BLaER1 treated with 17β-estradiol and CSF1 and Interleukin-3, amounts not matched to agents 10 nM and 100 nM (cell line): ENCODE measurements around the gene GRB14.
"Not testable (repeated sequence)": the region's sequence is repeated elsewhere in the genome, so short reads cannot be mapped to it uniquely, and the experiment has no call there.

Experiments
- H3K27ac ChIP-seq, 11 experiments: shearing (Covaris generic); formaldehyde crosslinking; 2 replicates each; pipeline ENCODE4 v1.8.1; 2022
- H3K27me3 ChIP-seq, 11 experiments: shearing (Covaris generic); formaldehyde crosslinking; 2 replicates each; pipeline ENCODE4 v1.8.1; 2022
- H3K36me3 ChIP-seq, 11 experiments: shearing (Covaris generic); formaldehyde crosslinking; 2 replicates each; pipeline ENCODE4 v1.8.1; 2022
- H3K4me1 ChIP-seq, 10 experiments: shearing (Covaris generic); formaldehyde crosslinking; 2 replicates each; pipeline ENCODE4 v1.8.1; 2022
- H3K4me2 ChIP-seq, 11 experiments: shearing (Covaris generic); formaldehyde crosslinking; 2 replicates each; pipeline ENCODE4 v1.8.1; 2022
- H3K4me3 ChIP-seq, 10 experiments: shearing (Covaris generic); formaldehyde crosslinking; 2 replicates each; pipeline ENCODE4 v1.8.1; 2022
- H3K9ac ChIP-seq, 11 experiments: shearing (Covaris generic); formaldehyde crosslinking; 2 replicates each; pipeline ENCODE4 v1.8.1; 2022
- H3K9me3 ChIP-seq, 11 experiments: shearing (Covaris generic); formaldehyde crosslinking; replicated peaks in 1 of 11; 2 replicates each; pipeline ENCODE4 v1.8.1; 2022
- H4K20me1 ChIP-seq, 11 experiments: shearing (Covaris generic); formaldehyde crosslinking; 2 replicates each; pipeline ENCODE4 v1.8.1; 2022
- Cebpa-rat ChIP-seq, 11 experiments: shearing (Covaris generic); IDR thresholded peaks; 2 replicates each; pipeline ENCODE4 v1.8.1; 2022

Gene GRB14

GRCh38 chr2:164655336-164655735, 34.1 kb upstream of the GRB14 start:
- Histone ChIP-seq H3K4me3 (no peak overlapping the region), H3K4me2 (no peak overlapping the region), H3K9me3 (peaks cover 5 to 18% (median 10%) of the 10 kb centered on the region in 11 experiments; a peak in 14 of 22 replicates), H3K9ac (no peak overlapping the region), H4K20me1 (no peaks in the 10 kb centered on the region), H3K27ac (no peak overlapping the region), H3K36me3 (no peaks in the 10 kb centered on the region), H3K27me3 (no peaks in the 10 kb centered on the region), H3K4me1 (no peaks in the 10 kb centered on the region)
- TF ChIP-seq Cebpa-rat (IDR thresholded peaks at IDR 0.05) = no peak

DNA sequence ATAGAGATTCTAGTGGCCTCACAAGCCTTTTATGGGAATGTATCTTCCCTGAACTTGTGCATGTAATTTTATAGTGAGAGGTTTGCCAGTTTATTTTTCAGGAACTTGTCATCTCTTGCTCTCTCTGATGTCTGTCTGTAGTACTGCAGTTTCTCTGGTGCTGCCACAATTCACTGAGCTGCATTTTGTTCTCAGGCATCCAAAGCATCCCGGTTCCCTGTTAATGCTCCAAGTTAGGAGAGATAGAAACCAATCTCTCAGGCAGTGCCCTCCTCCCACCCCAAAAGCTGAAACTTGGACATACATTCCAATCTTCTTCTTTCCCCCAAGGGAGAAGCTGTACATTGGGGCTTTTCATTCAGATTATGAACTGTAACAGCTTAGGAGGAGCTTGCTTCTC, 30.1 kb upstream of the GRB14 start:
- no peak overlapping the region for H3K4me3 ChIP-seq
- no peak overlapping the region for H3K27ac ChIP-seq
- H3K4me2 ChIP-seq = no peak overlapping the region
- no peak overlapping the region for H3K9ac ChIP-seq
- H3K4me1 ChIP-seq = no peaks in the 10 kb centered on the region
- no peak for TF ChIP-seq Cebpa-rat (IDR thresholded peaks at IDR 0.05)
- H4K20me1 ChIP-seq = no peaks in the 10 kb centered on the region
- no peaks in the 10 kb centered on the region for H3K27me3 ChIP-seq
- no peaks in the 10 kb centered on the region for H3K36me3 ChIP-seq
- H3K9me3 ChIP-seq = peaks cover 7 to 24% (median 14%) of the 10 kb centered on the region in 11 experiments; a peak in 16 of 22 replicates

- no peak overlapping the region for H3K4me3 ChIP-seq
- peak overlapping the region in 1 of 11 experiments; percentile 41; a peak in 3 of 22 replicates for H3K4me2 ChIP-seq
- no peaks in the 10 kb centered on the region for H3K27me3 ChIP-seq
- H3K9ac ChIP-seq = no peak overlapping the region
- H3K9me3 ChIP-seq = peaks cover 0 to 4% (median 0%) of the 10 kb centered on the region in 11 experiments; a peak in 1 of 22 replicates
- no peak overlapping the region for H3K27ac ChIP-seq
- no peaks in the 10 kb centered on the region for H4K20me1 ChIP-seq
- no peaks in the 10 kb centered on the region for H3K36me3 ChIP-seq
- H3K4me1 ChIP-seq = peaks cover 0 to 16% (median 0%) of the 10 kb centered on the region in 10 experiments; a peak in 6 of 20 replicates
- TF ChIP-seq Cebpa-rat (IDR thresholded peaks at IDR 0.05) = no peak
Measured at GRCh38 chr2:164644036-164644700, 22.9 kb upstream of the GRB14 start.

- Histone ChIP-seq H3K36me3 (no peaks in the 10 kb centered on the region), H3K27me3 (no peaks in the 10 kb centered on the region)
Measured at GRCh38 chr2:164642946-164643555, 21.8 kb upstream of the GRB14 start.

GRCh38 chr2:164642268-164642667, 21.0 kb upstream of the GRB14 start:
- Histone ChIP-seq H3K4me2 (no peak overlapping the region), H3K36me3 (no peaks in the 10 kb centered on the region), H4K20me1 (no peaks in the 10 kb centered on the region), H3K4me3 (no peak overlapping the region), H3K27me3 (no peaks in the 10 kb centered on the region), H3K9me3 (no peaks in the 10 kb centered on the region), H3K27ac (no peak overlapping the region), H3K9ac (no peak overlapping the region), H3K4me1 (peaks cover 0 to 16% (median 0%) of the 10 kb centered on the region in 10 experiments; a peak in 6 of 20 replicates)
- no peak for TF ChIP-seq Cebpa-rat (IDR thresholded peaks at IDR 0.05)

More at GRCh38 chr2:164642946-164643555, 21.8 kb upstream of the GRB14 start:
- H4K20me1 ChIP-seq = no peaks in the 10 kb centered on the region
- no peak overlapping the region for H3K27ac ChIP-seq
- H3K4me1 ChIP-seq = peaks cover 0 to 16% (median 0%) of the 10 kb centered on the region in 10 experiments; a peak in 6 of 20 replicates
- no peak overlapping the region for H3K9ac ChIP-seq
- H3K4me2 ChIP-seq = peak overlapping the region in 6 of 11 experiments; percentile 1 to 27 (median 12); a peak in 3 of 22 replicates
- TF ChIP-seq Cebpa-rat (IDR thresholded peaks at IDR 0.05) = no peak
- H3K4me3 ChIP-seq = no peak overlapping the region
- 0 out of 22 replicates have a peak, but pooled peaks cover 0 to 2% (median 0%) of the 10 kb centered on the region in 11 experiments for H3K9me3 ChIP-seq

GRCh38 chr2:164628319-164628718, 7.0 kb upstream of the GRB14 start:
- H4K20me1 ChIP-seq, H3K36me3 ChIP-seq, H3K4me1 ChIP-seq, H3K9me3 ChIP-seq, H3K27me3 ChIP-seq, H3K4me3 ChIP-seq, H3K4me2 ChIP-seq, H3K27ac ChIP-seq, H3K9ac ChIP-seq: not testable (repeated sequence)

DNA sequence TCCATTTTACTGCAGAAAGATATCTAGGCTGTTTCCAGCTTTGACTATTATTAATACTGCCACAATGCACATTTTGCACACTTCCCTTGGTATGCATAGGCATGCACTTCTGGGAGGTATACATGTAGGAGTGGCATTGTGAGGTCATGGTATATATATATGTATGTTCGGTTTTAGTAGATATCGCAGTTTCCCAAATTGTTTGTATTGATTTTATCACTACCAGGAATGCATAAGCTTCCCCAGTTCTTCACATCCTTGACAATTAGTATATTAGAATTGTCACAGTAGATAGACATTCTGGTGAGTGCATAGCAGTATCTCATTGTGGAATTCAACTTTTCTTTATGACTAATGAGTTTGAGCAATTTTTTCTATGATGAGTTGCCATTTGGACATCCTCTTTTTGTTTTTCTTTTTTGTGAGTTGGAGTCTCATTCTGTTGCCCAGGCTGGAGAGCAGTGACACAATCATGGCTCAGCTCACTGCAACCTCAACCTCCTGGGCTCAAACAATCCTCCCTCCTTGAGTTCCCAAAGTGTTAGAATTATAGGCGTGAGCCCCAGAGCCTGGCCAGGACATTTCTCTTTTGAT, 4.2 kb upstream of the GRB14 start:
- no peak overlapping the region for H3K4me2 ChIP-seq
- H3K9ac ChIP-seq = no peak overlapping the region
- peaks cover 4 to 18% (median 10%) of the 10 kb centered on the region in 11 experiments; a peak in 17 of 22 replicates for H3K9me3 ChIP-seq
- no peaks in the 10 kb centered on the region for H3K27me3 ChIP-seq
- no peaks in the 10 kb centered on the region for H4K20me1 ChIP-seq
- H3K4me1 ChIP-seq = no peaks in the 10 kb centered on the region
- TF ChIP-seq Cebpa-rat (IDR thresholded peaks at IDR 0.05) = no peak
- H3K36me3 ChIP-seq = no peaks in the 10 kb centered on the region
- H3K4me3 ChIP-seq = no peak overlapping the region
- H3K27ac ChIP-seq = no peak overlapping the region

- no peak for TF ChIP-seq Cebpa-rat (IDR thresholded peaks at IDR 0.05)
- H3K9me3 ChIP-seq = peaks cover 4 to 18% (median 10%) of the 10 kb centered on the region in 11 experiments; a peak in 17 of 22 replicates
- no peak overlapping the region for H3K4me2 ChIP-seq
- no peaks in the 10 kb centered on the region for H3K4me1 ChIP-seq
- H3K36me3 ChIP-seq = no peaks in the 10 kb centered on the region
- no peaks in the 10 kb centered on the region for H3K27me3 ChIP-seq
- no peak overlapping the region for H3K4me3 ChIP-seq
- H3K9ac ChIP-seq = no peak overlapping the region
- H3K27ac ChIP-seq = no peak overlapping the region
- no peaks in the 10 kb centered on the region for H4K20me1 ChIP-seq
Measured at GRCh38 chr2:164624316-164624715, 3.0 kb upstream of the GRB14 start.

DNA sequence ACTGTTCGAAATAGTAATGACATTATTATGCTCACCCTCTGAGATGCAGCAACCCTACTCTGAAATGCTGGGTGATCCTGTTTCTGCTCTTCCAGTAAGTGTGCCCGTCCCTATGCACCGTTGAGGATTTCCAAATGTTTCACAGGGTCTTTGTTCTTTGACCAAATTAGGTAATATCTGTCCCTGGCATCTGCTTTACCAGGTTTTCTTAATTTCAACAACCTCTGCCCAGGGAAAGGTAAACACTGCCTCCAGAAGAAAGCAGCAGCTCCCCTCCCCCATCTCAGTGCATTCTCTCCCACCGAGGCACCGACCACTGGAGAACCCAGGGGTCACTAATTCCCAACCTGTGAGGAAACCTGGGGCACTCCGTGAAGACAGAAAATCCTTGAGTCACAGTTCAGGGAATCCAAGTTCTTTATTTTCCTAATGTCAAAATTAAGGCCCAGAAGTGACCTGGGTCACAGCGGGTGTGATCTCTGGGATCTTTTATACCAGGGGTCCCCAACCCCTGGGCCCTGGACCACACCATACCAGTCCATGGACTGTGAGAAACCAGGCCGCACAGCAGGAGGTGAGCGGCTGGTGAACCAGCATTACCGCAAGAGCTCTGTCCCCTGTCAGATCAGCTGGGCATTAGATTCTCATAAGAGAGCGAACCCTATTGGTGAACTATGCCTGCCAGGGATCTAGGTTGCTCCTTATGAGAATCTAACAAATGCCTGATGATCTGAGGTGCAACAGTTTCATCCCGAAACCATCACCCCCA, 1.2 kb upstream of the GRB14 start:
- Histone ChIP-seq H3K27me3 (no peaks in the 10 kb centered on the region), H3K4me2 (no peak overlapping the region), H3K36me3 (no peaks in the 10 kb centered on the region), H3K4me1 (no peaks in the 10 kb centered on the region), H3K27ac (no peak overlapping the region), H3K9ac (no peak overlapping the region), H4K20me1 (no peaks in the 10 kb centered on the region), H3K4me3 (no peak overlapping the region), H3K9me3 (peaks cover 4 to 18% (median 10%) of the 10 kb centered on the region in 11 experiments; a peak in 17 of 22 replicates)
- no peak for TF ChIP-seq Cebpa-rat (IDR thresholded peaks at IDR 0.05)
